Sigmoid colon (tissue), 7 donors: ENCODE measurements around the gene ULK2. TPM values are rescaled to one million over a fixed set of nuclear protein-coding genes. Genes with fewer than 3 reads are reported as not detected.

Experiments
- DNase-seq: peaks from one replicate; pipeline ENCODE4 v3.0.0-alpha.2; 2019
- H3K27ac ChIP-seq, 4 donors: fragments of 200-600 bp; sonication (generic); one replicate each; pipeline ENCODE4 v1.5.1; 2016 to 2019; ENCODE audit warnings: mild to moderate bottlenecking in 1 of 4
- H3K27me3 ChIP-seq, 3 donors: fragments of 200-600 bp; sonication (generic); one replicate each; pipeline ENCODE4 v1.5.1; 2019; ENCODE audit warnings: mild to moderate bottlenecking in 1 of 3
- H3K36me3 ChIP-seq, 4 donors: fragments of 200-600 bp; sonication (generic); one replicate each; pipeline ENCODE4 v1.5.1; 2016 to 2019
- H3K4me1 ChIP-seq, 4 donors: fragments of 200-600 bp; sonication (generic); one replicate each; pipeline ENCODE4 v1.5.1; 2017 to 2019
- H3K4me3 ChIP-seq, 4 donors: fragments of 200-600 bp; sonication (generic); one replicate each; pipeline ENCODE4 v1.5.1; 2017 to 2019; ENCODE audit warnings: mild to moderate bottlenecking in 2 of 4, moderate library complexity in 1 of 4
- H3K9me3 ChIP-seq, 4 donors: fragments of 200-600 bp in 3 of 4; sonication (generic) in 3 of 4; one replicate each; pipeline versions ENCODE4 v1.5.1 to v1.6.1; 2013 to 2019
- CTCF ChIP-seq, 4 experiments: fragments of 450-650 bp in 3 of 4; fragments of 200-600 bp in 1 of 4; IDR thresholded peaks; one replicate each; pipeline ENCODE4 v1.5.1; 2016 to 2019; ENCODE audit warnings: antibody characterized with exemption in 4 of 4, mild to moderate bottlenecking in 3 of 4, moderate library complexity in 2 of 4
- EP300 ChIP-seq, 4 donors: sonication (generic); formaldehyde crosslinking; IDR thresholded peaks; one replicate each; pipeline ENCODE4 v1.6.1; 2017; ENCODE audit warnings: antibody characterized with exemption in 4 of 4
- POLR2A ChIP-seq, 2 donors: fragments of 450-650 bp; IDR thresholded peaks; one replicate each; pipeline ENCODE4 v1.6.1; 2016; ENCODE audit warnings: antibody characterized with exemption in 2 of 2, mild to moderate bottlenecking in 2 of 2, moderate library complexity in 2 of 2
- POLR2AphosphoS5 ChIP-seq, 4 donors: sonication (generic); formaldehyde crosslinking; IDR thresholded peaks; one replicate each; pipeline ENCODE4 v1.6.1; 2017; ENCODE audit warnings: antibody characterized with exemption in 4 of 4
- WGBS, 2 donors: extraction: QIAGEN DNeasy Blood & Tissue Kit; methylation state at CpG; one replicate each; pipeline ENCODE4 v1.1.7; 2013; 5-methylcytosine and 5-hydroxymethylcytosine counted together
- intact Hi-C: fragments of 100-400 bp; cut with DNase I; formaldehyde crosslinking; loops from one replicate; pipeline ENCODE4 v1.15.1; 2023
- polyA plus RNA-seq, 3 donors: library from polyadenylated mRNA; stranded (reverse); fragments of 200-250 nt; gene quantifications; one replicate each; pipeline ENCODE4 v1.2.3, GENCODE V29; 2013
- total RNA-seq, 4 donors: library from RNA; depleted of rRNA; stranded (reverse); fragments of >200 nt; gene quantifications; one replicate each; pipeline ENCODE4 v1.1.0, GENCODE V29; 2016
- donor health status: healthy with polysubstance abuse.
- donor health status: Bipolar disorder and iron deficiency.
- donor health status: healthy.

Gene ULK2
- total and polyA plus RNA-seq, 7 donors = 2.5 to 31.3 (median 27.0) TPM

- DNase-seq = no peak
- no peak for TF ChIP-seq POLR2A (IDR thresholded peaks at IDR 0.05)
- no peak for TF ChIP-seq EP300 (IDR thresholded peaks at IDR 0.05)
- TF ChIP-seq POLR2AphosphoS5 (IDR thresholded peaks at IDR 0.05) = no peak
- TF ChIP-seq CTCF (IDR thresholded peaks at IDR 0.05) = no peak
- H3K4me1 ChIP-seq = peaks cover 0 to 30% (median 19%) of the 10 kb centered on the region in 4 donors
- H3K27me3 ChIP-seq = no peaks in the 10 kb centered on the region
- no peaks in the 10 kb centered on the region for H3K36me3 ChIP-seq
- intact Hi-C loops = no loop called here
- WGBS, 2 donors = 91 to 95% methylated on average over 9 of the region's 9 CpGs
- H3K27ac ChIP-seq = no peak overlapping the region
- H3K4me3 ChIP-seq = no peak overlapping the region
- H3K9me3 ChIP-seq = no peaks in the 10 kb centered on the region
These were observed 117.6 kb downstream of the ULK2 start for GRCh38 chr17:19750020-19750572.

- WGBS, 2 donors = 74 to 83% methylated on average over 13 of the region's 13 CpGs
- intact Hi-C loops = no loop called here
- no peaks in the 10 kb centered on the region for H3K27me3 ChIP-seq
- H3K4me3 ChIP-seq = no peak overlapping the region
- no peaks in the 10 kb centered on the region for H3K36me3 ChIP-seq
- DNase-seq = no peak
- H3K4me1 ChIP-seq = peaks cover 0 to 33% (median 25%) of the 10 kb centered on the region in 4 donors
- TF ChIP-seq CTCF (IDR thresholded peaks at IDR 0.05) (no peak), POLR2A (IDR thresholded peaks at IDR 0.05) (no peak), POLR2AphosphoS5 (IDR thresholded peaks at IDR 0.05) (no peak), EP300 (IDR thresholded peaks at IDR 0.05) (no peak)
- no peak overlapping the region for H3K27ac ChIP-seq
- no peaks in the 10 kb centered on the region for H3K9me3 ChIP-seq
These were observed 118.9 kb downstream of the ULK2 start for GRCh38 chr17:19748807-19749193.

- TF ChIP-seq CTCF (IDR thresholded peaks at IDR 0.05) = no peak
- no peak for TF ChIP-seq EP300 (IDR thresholded peaks at IDR 0.05)
- TF ChIP-seq POLR2AphosphoS5 (IDR thresholded peaks at IDR 0.05) = no peak
- no peak for TF ChIP-seq POLR2A (IDR thresholded peaks at IDR 0.05)
- intact Hi-C loops = no loop called here
- Histone ChIP-seq H3K36me3 (no peaks in the 10 kb centered on the region), H3K4me1 (peaks cover 0 to 27% (median 21%) of the 10 kb centered on the region in 4 donors), H3K27me3 (no peaks in the 10 kb centered on the region), H3K27ac (no peak within 1 kb of the TSS), H3K9me3 (no peaks in the 10 kb centered on the region), H3K4me3 (no peak within 1 kb of the TSS)
- no peak for DNase-seq
- 20 to 64% methylated on average over 25 of the region's 25 CpGs for WGBS, 2 donors
These were observed 119.6 kb downstream of the ULK2 start, which contains the start of gene ALDH3A1 for GRCh38 chr17:19747829-19748806. ALDH3A1 (minus strand) TSS chr17:19748298; CDS start chr17:19745129, 3,169 bp downstream.

- Histone ChIP-seq H3K4me3 (no peak overlapping the region), H3K4me1 (peaks cover 0 to 19% (median 13%) of the 10 kb centered on the region in 4 donors), H3K27me3 (no peaks in the 10 kb centered on the region), H3K36me3 (no peaks in the 10 kb centered on the region), H3K27ac (no peak overlapping the region), H3K9me3 (no peaks in the 10 kb centered on the region)
- DNase-seq = no peak
- TF ChIP-seq EP300 (IDR thresholded peaks at IDR 0.05) (no peak), POLR2A (IDR thresholded peaks at IDR 0.05) (no peak), POLR2AphosphoS5 (IDR thresholded peaks at IDR 0.05) (no peak), CTCF (IDR thresholded peaks at IDR 0.05) (no peak)
- 89 to 94% methylated on average over 13 of the region's 13 CpGs for WGBS, 2 donors
- intact Hi-C loops = no loop called here
These were observed 120.5 kb downstream of the ULK2 start for GRCh38 chr17:19747159-19747719.
